HepG2 (cell line): ENCODE results near the gene CACNA1I. TPM values are rescaled to one million over a fixed set of nuclear protein-coding genes. Genes with fewer than 3 reads are reported as not detected.

Experiments used
- ATF3 ChIP-seq: sonication (generic); formaldehyde crosslinking; IDR thresholded peaks from 2 replicates; pipeline ENCODE4 v1.4.0; 2020; ENCODE audit warnings: missing genetic modification reagents
- GATA4 ChIP-seq: sonication (generic); IDR thresholded peaks from 2 replicates; pipeline ENCODE4 v1.6.1; 2016; ENCODE audit warnings: antibody characterized with exemption, low read depth, borderline replicate concordance
- GTF3A ChIP-seq: sonication (generic); formaldehyde crosslinking; conservative IDR thresholded peaks from 2 replicates; pipeline ENCODE4 v1.4.0; 2020; ENCODE audit warnings: mild to moderate bottlenecking, missing genetic modification reagents
- MNT ChIP-seq: fragments of 450-650 bp; IDR thresholded peaks from 2 replicates; pipeline ENCODE4 v1.6.1; 2016
- NFKBIZ ChIP-seq: IDR thresholded peaks from 2 replicates; pipeline ENCODE4 v1.6.1; 2018; ENCODE audit warnings: missing genetic modification reagents, missing compliant biosample characterization
- PATZ1 ChIP-seq: sonication (generic); formaldehyde crosslinking; IDR thresholded peaks from 2 replicates; pipeline ENCODE4 v1.4.0; 2020; ENCODE audit warnings: missing genetic modification reagents
- REXO4 ChIP-seq: sonication (generic); formaldehyde crosslinking; IDR thresholded peaks from 2 replicates; pipeline ENCODE4 v1.8.0; 2022; ENCODE audit warnings: missing genetic modification reagents, mild to moderate bottlenecking, borderline replicate concordance
- THAP8 ChIP-seq: sonication (generic); formaldehyde crosslinking; IDR thresholded peaks from 2 replicates; pipeline ENCODE4 v1.5.1; 2020; ENCODE audit warnings: missing genetic modification reagents, mild to moderate bottlenecking, borderline replicate concordance
- ZNF383 ChIP-seq: sonication (generic); formaldehyde crosslinking; IDR thresholded peaks from 2 replicates; pipeline ENCODE4 v1.4.0; 2020; ENCODE audit warnings: missing genetic modification reagents, mild to moderate bottlenecking, borderline replicate concordance
- ZNF691 ChIP-seq: sonication (generic); formaldehyde crosslinking; IDR thresholded peaks from 2 replicates; pipeline ENCODE4 v1.4.0; 2020; ENCODE audit warnings: missing genetic modification reagents, low read depth, mild to moderate bottlenecking, borderline replicate concordance
- polyA plus RNA-seq, 8 experiments: library from polyadenylated mRNA; depleted of rRNA in 3 of 8; stranded (reverse) in 7 of 8; unstranded in 1 of 8; fragments of >200 nt; fragmentation: Illumina TruSeq in 4 of 8; extraction: Trizol in 4 of 8; gene quantifications; 2 replicates each; pipeline versions ENCODE4 v1.2.1 to v1.2.3, GENCODE V29; 2011 to 2016; ENCODE audit warnings: low read depth in 4 of 8, missing spikeins in 1 of 8, mixed read lengths in 1 of 8; ENCODE audit not compliant: insufficient read depth in 1 of 8
- total RNA-seq, 5 experiments: library from RNA; depleted of rRNA; stranded (reverse); fragments of >200 nt; fragmentation: Illumina TruSeq; extraction: Trizol; gene quantifications; 2 replicates each; pipeline ENCODE4 v1.2.3, GENCODE V29; 2016; ENCODE audit warnings: low read depth in 1 of 5
- TF ChIP-seq, protein P1 (sequence below): sonication (generic); formaldehyde crosslinking; IDR thresholded peaks from 2 replicates; pipeline ENCODE4 v1.4.0; 2020; ENCODE audit warnings: mild to moderate bottlenecking, missing genetic modification reagents
- TF ChIP-seq, protein P2 (sequence below): sonication (generic); formaldehyde crosslinking; IDR thresholded peaks from 2 replicates; pipeline ENCODE4 v1.8.1; 2023; ENCODE audit warnings: mild to moderate bottlenecking, missing genetic modification reagents, borderline replicate concordance

CACNA1I gene
- total and polyA plus RNA-seq, 2 of the 13 experiments (the other 11 are each of a cell fraction or from before 2014, with no cell fraction given), result not detected

DNA sequence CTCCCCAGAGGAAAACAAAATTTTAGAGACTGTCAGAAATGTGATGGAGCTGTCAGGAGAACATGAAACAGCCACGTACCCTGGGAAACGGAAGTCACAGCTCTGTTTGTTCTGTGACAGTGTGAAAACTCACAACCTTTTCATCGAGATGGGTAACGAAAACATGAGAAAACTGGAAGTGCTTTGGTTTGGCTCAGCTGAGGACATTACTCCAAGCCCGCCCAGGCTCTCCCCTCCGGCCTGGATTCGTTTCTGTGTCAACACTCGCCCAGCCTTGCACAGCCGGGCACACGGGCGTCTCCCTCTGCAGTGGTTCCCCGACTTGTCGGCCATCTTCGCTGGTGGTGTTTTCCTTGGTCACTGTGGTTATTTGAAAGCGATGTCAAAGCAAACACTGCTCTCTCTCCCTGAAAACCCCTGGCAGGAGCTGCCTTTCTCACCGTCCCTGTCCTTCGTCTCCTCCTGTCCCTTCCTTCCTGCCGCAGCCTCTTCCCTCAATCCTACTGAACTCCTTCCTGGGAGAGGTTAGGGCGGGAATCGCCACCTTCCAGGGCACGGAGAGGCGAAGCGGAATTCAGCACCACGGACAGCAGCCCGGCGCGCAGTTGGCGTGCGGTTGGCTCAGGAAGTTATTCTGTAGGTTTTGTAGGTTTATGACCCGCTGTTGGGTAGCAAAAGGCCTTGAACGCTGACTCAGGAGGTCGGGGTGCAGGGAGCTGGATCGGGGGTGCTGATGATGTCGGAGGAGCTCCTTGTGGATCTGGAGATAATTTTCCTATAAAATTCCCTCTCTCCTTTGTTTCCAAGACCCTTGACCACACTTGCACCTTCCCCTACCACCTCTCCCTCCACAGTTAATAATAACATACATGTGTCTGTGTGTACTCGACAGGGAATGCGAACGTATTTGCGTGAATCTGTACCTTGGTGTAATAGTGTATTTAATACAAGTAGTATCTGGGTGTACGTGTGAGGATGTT lies 24.9 kb upstream of the CACNA1I start (continued):
- TF ChIP-seq, protein P1, sequence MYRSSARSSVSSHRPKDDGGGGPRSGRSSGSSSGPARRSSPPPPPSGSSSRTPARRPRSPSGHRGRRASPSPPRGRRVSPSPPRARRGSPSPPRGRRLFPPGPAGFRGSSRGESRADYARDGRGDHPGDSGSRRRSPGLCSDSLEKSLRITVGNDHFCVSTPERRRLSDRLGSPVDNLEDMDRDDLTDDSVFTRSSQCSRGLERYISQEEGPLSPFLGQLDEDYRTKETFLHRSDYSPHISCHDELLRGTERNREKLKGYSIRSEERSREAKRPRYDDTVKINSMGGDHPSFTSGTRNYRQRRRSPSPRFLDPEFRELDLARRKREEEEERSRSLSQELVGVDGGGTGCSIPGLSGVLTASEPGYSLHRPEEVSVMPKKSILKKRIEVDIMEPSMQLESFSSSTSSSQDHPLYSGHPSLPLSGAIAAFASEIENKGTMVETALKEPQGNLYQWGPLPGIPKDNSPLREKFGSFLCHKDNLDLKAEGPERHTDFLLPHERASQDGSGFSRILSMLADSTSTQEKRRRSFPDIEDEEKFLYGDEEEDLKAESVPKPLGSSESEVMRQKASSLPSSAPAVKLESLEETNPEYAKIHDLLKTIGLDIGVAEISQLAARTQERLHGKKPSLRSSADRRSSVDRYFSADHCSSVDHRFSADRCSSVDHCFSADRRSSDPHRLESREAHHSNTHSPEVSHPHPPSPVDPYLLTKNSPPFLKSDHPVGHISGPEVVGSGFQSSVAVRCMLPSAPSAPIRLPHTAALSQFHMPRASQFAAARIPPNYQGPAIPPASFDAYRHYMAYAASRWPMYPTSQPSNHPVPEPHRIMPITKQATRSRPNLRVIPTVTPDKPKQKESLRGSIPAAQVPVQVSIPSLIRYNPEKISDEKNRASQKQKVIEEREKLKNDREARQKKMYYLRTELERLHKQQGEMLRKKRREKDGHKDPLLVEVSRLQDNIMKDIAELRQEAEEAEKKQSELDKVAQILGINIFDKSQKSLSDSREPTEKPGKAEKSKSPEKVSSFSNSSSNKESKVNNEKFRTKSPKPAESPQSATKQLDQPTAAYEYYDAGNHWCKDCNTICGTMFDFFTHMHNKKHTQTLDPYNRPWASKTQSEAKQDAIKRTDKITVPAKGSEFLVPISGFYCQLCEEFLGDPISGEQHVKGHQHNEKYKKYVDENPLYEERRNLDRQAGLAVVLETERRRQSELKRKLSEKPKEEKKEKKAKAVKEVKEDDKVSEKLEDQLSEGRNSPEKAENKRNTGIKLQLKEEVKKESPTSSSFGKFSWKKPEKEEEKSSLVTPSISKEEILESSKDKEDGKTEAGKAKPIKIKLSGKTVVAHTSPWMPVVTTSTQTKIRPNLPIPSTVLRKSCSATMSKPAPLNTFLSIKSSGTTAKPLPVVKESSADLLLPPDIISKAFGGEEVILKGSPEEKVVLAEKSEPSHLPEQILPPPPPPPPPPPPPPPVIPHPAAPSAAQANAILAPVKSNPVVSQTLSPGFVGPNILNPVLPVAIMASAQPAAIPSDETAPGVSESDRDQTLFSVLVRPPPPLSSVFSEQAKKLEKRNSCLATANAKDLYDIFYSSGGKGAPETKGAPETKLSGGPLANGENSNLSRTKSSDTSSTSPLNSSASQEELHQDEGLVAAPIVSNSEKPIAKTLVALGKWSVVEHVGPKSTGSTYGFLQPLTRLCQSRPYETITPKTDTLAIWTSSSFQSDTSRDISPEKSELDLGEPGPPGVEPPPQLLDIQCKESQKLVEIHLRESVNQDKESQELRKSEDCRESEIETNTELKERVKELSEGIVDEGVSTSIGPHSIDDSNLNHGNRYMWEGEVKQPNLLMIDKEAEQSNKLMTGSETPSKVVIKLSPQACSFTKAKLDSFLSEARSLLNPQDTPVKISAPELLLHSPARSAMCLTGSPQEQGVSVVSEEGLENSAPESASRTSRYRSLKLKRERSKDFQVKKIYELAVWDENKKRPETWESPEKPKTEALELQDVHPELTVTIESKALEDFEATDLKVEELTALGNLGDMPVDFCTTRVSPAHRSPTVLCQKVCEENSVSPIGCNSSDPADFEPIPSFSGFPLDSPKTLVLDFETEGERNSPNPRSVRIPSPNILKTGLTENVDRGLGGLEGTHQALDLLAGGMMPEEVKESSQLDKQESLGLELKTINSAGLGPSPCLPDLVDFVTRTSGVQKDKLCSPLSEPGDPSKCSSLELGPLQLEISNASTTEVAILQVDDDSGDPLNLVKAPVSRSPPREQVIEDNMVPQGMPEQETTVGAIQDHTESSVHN (CRISPR knock-in tag), result no peak
- TF ChIP-seq ZNF383 (CRISPR knock-in tag) (no peak), NFKBIZ (CRISPR knock-in tag) (peak; percentile 73; the same call in 1 of the 2 replicates), ATF3 (CRISPR knock-in tag) (peak; percentile 74; the same call in 1 of the 2 replicates), REXO4 (CRISPR knock-in tag) (no peak), ZNF691 (0 out of 2 replicates have a peak, but pooled peaks have one; percentile 29), MNT (no peak), GATA4 (no peak), PATZ1 (CRISPR knock-in tag) (0 out of 2 replicates have a peak, but pooled peaks have one; percentile 36), THAP8 (CRISPR knock-in tag) (no peak), GTF3A (no peak)
- TF ChIP-seq, protein P2, sequence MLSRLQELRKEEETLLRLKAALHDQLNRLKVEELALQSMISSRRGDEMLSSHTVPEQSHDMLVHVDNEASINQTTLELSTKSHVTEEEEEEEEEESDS (CRISPR knock-in tag), result 0 out of 2 replicates have a peak, but pooled peaks have one; percentile 43
